ENCODE measurements around the gene EIF3J.
"Not testable (repeated sequence)": the region's sequence is repeated elsewhere in the genome, so short reads cannot be mapped to it uniquely, and the experiment has no call there.

The EIF3J gene

GRCh38 chr15:44541282-44541958 lies 4.5 kb downstream of the EIF3J start:
- DNase-seq (ENCODE audit: low read depth) = no peak

- DNase-seq (ENCODE audit: low read depth) = no peak
Observed at GRCh38 chr15:44542596-44542995, 5.6 kb downstream of the EIF3J start.

- not testable (repeated sequence) for DNase-seq (ENCODE audit: low read depth)
Observed at GRCh38 chr15:44544745-44545144, 7.8 kb downstream of the EIF3J start.

- no peak for DNase-seq (ENCODE audit: low read depth)
Observed at GRCh38 chr15:44545913-44546802, 9.2 kb downstream of the EIF3J start.

- not testable (repeated sequence) for DNase-seq (ENCODE audit: low read depth)
Observed at GRCh38 chr15:44549152-44549551, 12.2 kb downstream of the EIF3J start.

GRCh38 chr15:44550256-44550655 lies 13.3 kb downstream of the EIF3J start:
- no peak for DNase-seq (ENCODE audit: low read depth)

- DNase-seq (ENCODE audit: low read depth) = no peak
Observed at GRCh38 chr15:44550734-44551133, 13.8 kb downstream of the EIF3J start.

- no peak for DNase-seq (ENCODE audit: low read depth)
Observed at GRCh38 chr15:44554934-44555723, 18.2 kb downstream of the EIF3J start.

- DNase-seq (ENCODE audit: low read depth) = not testable (repeated sequence)
Observed at GRCh38 chr15:44560926-44561325, 24.0 kb downstream of the EIF3J start.

GRCh38 chr15:44565387-44566154 lies 28.6 kb downstream of the EIF3J start:
- DNase-seq (ENCODE audit: low read depth) = no peak

- no peak for DNase-seq (ENCODE audit: low read depth)
Observed at GRCh38 chr15:44566155-44566540, 29.2 kb downstream of the EIF3J start.

- no peak for DNase-seq (ENCODE audit: low read depth)
Observed at GRCh38 chr15:44568338-44568737, 31.4 kb downstream of the EIF3J start.

- DNase-seq (ENCODE audit: low read depth) = no peak
Observed at GRCh38 chr15:44569316-44569715, 32.4 kb downstream of the EIF3J start.

- no peak for DNase-seq (ENCODE audit: low read depth)
Observed at GRCh38 chr15:44570361-44570760, 33.4 kb downstream of the EIF3J start.

- DNase-seq (ENCODE audit: low read depth) = no peak
Observed at GRCh38 chr15:44573386-44573785, 36.4 kb downstream of the EIF3J start.

GRCh38 chr15:44574734-44575133 lies 37.8 kb downstream of the EIF3J start:
- no peak for DNase-seq (ENCODE audit: low read depth)

GRCh38 chr15:44580105-44580504 lies 43.2 kb downstream of the EIF3J start:
- DNase-seq (ENCODE audit: low read depth) = no peak

- no peak for DNase-seq (ENCODE audit: low read depth)
Observed at GRCh38 chr15:44584162-44584749, 47.3 kb downstream of the EIF3J start.

- no peak for DNase-seq (ENCODE audit: low read depth)
Observed at GRCh38 chr15:44585633-44586032, 48.7 kb downstream of the EIF3J start.

GRCh38 chr15:44588541-44588940 lies 51.6 kb downstream of the EIF3J start:
- DNase-seq (ENCODE audit: low read depth) = no peak

GRCh38 chr15:44591326-44591725 lies 54.4 kb downstream of the EIF3J start:
- no peak for DNase-seq (ENCODE audit: low read depth)

Data from CMK (cell line).